ENCODE data around the gene NUDT13.

NUDT13 gene

GRCh38 chr10:73110345-73110849 lies at the start of gene NUDT13:
Gene NUDT13, plus strand, starts transcription at chr10:73110455. Its CDS starts 3,911 bp downstream, at chr10:73114366.
- DNase-seq = peak; percentile 28 to 71

- DNase-seq = peak; percentile 22 to 66
Observed at GRCh38 chr10:73060738-73061635, 49.3 kb upstream of the NUDT13 start.

- no peak for DNase-seq
Observed at GRCh38 chr10:73061743-73062142, 48.5 kb upstream of the NUDT13 start.

GRCh38 chr10:73065441-73065840 lies 44.8 kb upstream of the NUDT13 start:
- no peak for DNase-seq

GRCh38 chr10:73073627-73074026 lies 36.6 kb upstream of the NUDT13 start:
- DNase-seq = no peak

- no peak for DNase-seq
Observed at GRCh38 chr10:73075829-73076228, 34.4 kb upstream of the NUDT13 start.

GRCh38 chr10:73076360-73077183 lies 33.7 kb upstream of the NUDT13 start:
- DNase-seq = no peak

GRCh38 chr10:73079779-73080541 lies 30.3 kb upstream of the NUDT13 start:
- DNase-seq = no peak

GRCh38 chr10:73083221-73083620 lies 27.0 kb upstream of the NUDT13 start:
- no peak for DNase-seq

- DNase-seq = no peak
Observed at GRCh38 chr10:73084209-73084608, 26.0 kb upstream of the NUDT13 start.

- no peak for DNase-seq
Observed at GRCh38 chr10:73086816-73087215, 23.4 kb upstream of the NUDT13 start.

GRCh38 chr10:73088304-73088703 lies 22.0 kb upstream of the NUDT13 start:
- no peak for DNase-seq

GRCh38 chr10:73092830-73093229 lies 17.4 kb upstream of the NUDT13 start:
- no peak for DNase-seq

GRCh38 chr10:73093922-73094850 lies 16.1 kb upstream of the NUDT13 start:
- no peak for DNase-seq

GRCh38 chr10:73094986-73095480 lies 15.2 kb upstream of the NUDT13 start:
- no peak for DNase-seq

- DNase-seq = peak in 1 of 2 experiments; percentile 9
Observed at GRCh38 chr10:73095481-73096021, 14.7 kb upstream of the NUDT13 start.

GRCh38 chr10:73096041-73096448 lies 14.2 kb upstream of the NUDT13 start:
- DNase-seq = peak; percentile 40 to 70

- peak; percentile 84 to 96 for DNase-seq
Observed at GRCh38 chr10:73096449-73097304, 13.6 kb upstream of the NUDT13 start, which contains the start of gene P4HA1. Gene P4HA1, minus strand, starts transcription at chr10:73096866. Its CDS starts 21,983 bp downstream, at chr10:73074883.

GRCh38 chr10:73097305-73097670 lies 13.0 kb upstream of the NUDT13 start:
- DNase-seq = no peak

- no peak for DNase-seq
Observed at GRCh38 chr10:73099141-73099540, 11.1 kb upstream of the NUDT13 start.

All from NCI-H526 (cell line).